ENCODE measurements around the gene RPUSD4.

The RPUSD4 gene

DNA sequence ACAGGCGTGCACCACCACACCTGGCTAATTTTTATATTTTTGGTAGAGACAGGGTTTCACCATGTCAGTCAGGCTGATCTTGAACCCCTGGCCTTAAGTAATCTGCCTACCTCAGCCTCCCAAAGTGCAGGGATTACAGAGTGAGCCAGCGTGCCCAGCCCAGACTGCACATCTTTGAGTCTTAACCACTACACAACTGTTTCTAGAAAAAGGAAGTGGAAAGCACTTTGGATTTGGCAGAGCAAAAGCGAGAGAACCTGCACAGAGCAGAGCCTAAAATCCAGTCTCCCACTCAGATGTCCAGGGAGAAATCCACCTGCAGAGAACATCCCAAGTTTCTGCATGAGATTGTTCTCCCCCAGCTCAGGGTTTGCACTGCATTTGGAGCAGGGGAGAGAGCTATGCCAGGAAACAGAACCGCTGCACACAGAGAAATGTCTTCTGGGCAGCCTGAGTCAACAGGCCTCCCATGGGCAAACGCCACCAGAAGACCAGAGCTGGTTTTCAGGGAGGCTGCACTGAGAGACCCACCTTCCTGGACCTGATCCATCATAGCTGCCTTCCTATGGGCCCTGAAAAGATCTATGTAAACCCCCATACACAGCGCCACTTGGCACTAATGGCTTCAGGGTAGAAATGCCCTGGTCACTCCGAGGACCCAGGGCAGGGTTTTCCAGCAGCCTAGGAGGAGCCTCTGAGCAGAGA is 54.0 kb downstream of the RPUSD4 start:
- in situ Hi-C loops (cut with HindIII; ENCODE audit: low pct_ligation_motif_present, low sequenced_read_pairs): no loop called here
- TF ChIP-seq, protein P1, sequence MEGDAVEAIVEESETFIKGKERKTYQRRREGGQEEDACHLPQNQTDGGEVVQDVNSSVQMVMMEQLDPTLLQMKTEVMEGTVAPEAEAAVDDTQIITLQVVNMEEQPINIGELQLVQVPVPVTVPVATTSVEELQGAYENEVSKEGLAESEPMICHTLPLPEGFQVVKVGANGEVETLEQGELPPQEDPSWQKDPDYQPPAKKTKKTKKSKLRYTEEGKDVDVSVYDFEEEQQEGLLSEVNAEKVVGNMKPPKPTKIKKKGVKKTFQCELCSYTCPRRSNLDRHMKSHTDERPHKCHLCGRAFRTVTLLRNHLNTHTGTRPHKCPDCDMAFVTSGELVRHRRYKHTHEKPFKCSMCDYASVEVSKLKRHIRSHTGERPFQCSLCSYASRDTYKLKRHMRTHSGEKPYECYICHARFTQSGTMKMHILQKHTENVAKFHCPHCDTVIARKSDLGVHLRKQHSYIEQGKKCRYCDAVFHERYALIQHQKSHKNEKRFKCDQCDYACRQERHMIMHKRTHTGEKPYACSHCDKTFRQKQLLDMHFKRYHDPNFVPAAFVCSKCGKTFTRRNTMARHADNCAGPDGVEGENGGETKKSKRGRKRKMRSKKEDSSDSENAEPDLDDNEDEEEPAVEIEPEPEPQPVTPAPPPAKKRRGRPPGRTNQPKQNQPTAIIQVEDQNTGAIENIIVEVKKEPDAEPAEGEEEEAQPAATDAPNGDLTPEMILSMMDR (IDR thresholded peaks at IDR 0.05; ENCODE audit: low read depth, low read length, missing control alignments): no peak
- Histone ChIP-seq H3K4me3 (ENCODE audit: low read depth, low read length) (no peak overlapping the region), H3K36me3 (replicated peaks) (no peaks in the 10 kb centered on the region), H3K27ac (no peak overlapping the region), H3K27me3 (replicated peaks) (no peaks in the 10 kb centered on the region)
- no peak for DNase-seq

DNA sequence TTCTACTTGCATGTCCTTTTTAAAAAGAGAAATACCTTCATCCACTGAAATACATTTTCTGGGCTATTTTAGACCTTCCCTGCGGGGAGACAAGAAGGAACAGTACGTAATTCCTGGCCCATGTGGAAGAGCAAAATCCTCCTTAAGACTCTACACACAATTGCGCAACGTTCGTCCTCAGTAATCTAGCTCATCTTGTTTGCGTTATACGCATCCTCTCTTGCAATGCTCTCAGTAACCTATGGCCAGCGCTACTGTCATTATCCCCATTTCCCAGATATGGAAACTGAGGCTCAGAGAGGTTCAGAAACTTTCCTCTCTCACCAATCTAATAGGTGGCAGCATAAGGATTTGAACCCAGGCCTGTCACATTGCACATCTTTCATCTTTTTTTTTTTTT is 54.6 kb downstream of the RPUSD4 start:
- TF ChIP-seq, protein P1 (IDR thresholded peaks at IDR 0.05; ENCODE audit: low read depth, low read length, missing control alignments): no peak

GRCh38 chr11:126155402-126156187 is 55.9 kb downstream of the RPUSD4 start:
- H3K36me3 ChIP-seq (replicated peaks): no peaks in the 10 kb centered on the region
- H3K27ac ChIP-seq: no peak overlapping the region
- in situ Hi-C loops (cut with HindIII; ENCODE audit: low pct_ligation_motif_present, low sequenced_read_pairs): no loop called here
- no peak for DNase-seq
- no peak overlapping the region for H3K4me3 ChIP-seq (ENCODE audit: low read depth, low read length)
- TF ChIP-seq, protein P1 (IDR thresholded peaks at IDR 0.05; ENCODE audit: low read depth, low read length, missing control alignments): no peak
- no peaks in the 10 kb centered on the region for H3K27me3 ChIP-seq (replicated peaks)

More for the DNA sequence above, 54.6 kb downstream of the RPUSD4 start:
- H3K4me3 ChIP-seq (ENCODE audit: low read depth, low read length): no peak overlapping the region
- no peak for DNase-seq
- H3K36me3 ChIP-seq (replicated peaks): no peaks in the 10 kb centered on the region
- H3K27ac ChIP-seq: no peak overlapping the region
- in situ Hi-C loops (cut with HindIII; ENCODE audit: low pct_ligation_motif_present, low sequenced_read_pairs): no loop called here
- H3K27me3 ChIP-seq (replicated peaks): no peaks in the 10 kb centered on the region

DNA sequence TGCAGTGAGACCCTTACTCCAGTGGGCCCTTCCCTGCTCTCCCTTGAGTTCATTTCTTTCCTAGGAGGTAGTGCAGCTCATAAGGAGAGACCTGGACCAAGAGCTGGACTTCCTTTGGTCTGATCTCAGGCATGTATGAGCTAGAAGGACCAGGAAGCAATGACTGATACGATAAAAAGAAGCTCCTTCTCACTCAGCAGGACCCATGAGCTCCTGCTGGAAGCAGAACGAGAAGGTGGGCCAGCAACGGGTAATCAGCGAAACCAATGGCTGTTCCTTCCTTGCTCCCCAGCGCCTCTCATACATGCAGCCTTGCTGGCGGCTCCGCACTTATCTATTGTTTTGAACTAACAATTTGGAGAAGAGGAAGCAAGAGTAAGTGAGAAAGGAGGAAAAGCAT is 56.8 kb downstream of the RPUSD4 start:
- no peak overlapping the region for H3K4me3 ChIP-seq (ENCODE audit: low read depth, low read length)
- no peaks in the 10 kb centered on the region for H3K36me3 ChIP-seq (replicated peaks)
- TF ChIP-seq, protein P1 (IDR thresholded peaks at IDR 0.05; ENCODE audit: low read depth, low read length, missing control alignments): no peak
- in situ Hi-C loops (cut with HindIII; ENCODE audit: low pct_ligation_motif_present, low sequenced_read_pairs): no loop called here
- H3K27me3 ChIP-seq (replicated peaks): no peaks in the 10 kb centered on the region
- H3K27ac ChIP-seq: no peak overlapping the region
- DNase-seq: no peak

- TF ChIP-seq, protein P1 (IDR thresholded peaks at IDR 0.05; ENCODE audit: low read depth, low read length, missing control alignments): no peak
- H3K4me3 ChIP-seq (ENCODE audit: low read depth, low read length): no peak overlapping the region
- H3K27ac ChIP-seq: no peak overlapping the region
- no peak for DNase-seq
- H3K36me3 ChIP-seq (replicated peaks): no peaks in the 10 kb centered on the region
- in situ Hi-C loops (cut with HindIII; ENCODE audit: low pct_ligation_motif_present, low sequenced_read_pairs): no loop called here
- H3K27me3 ChIP-seq (replicated peaks): no peaks in the 10 kb centered on the region
Measured at GRCh38 chr11:126153972-126154371, 57.5 kb downstream of the RPUSD4 start.
